GM18520 (cell line): Measurements from ENCODE around the gene DCDC2C.

ENCODE experiments used
- ATAC-seq: cut with Tn5 transposase; IDR thresholded peaks from one replicate; pipeline ENCODE4 v1.9.1; 2021; ENCODE audit not compliant: unreplicated experiment

The DCDC2C gene

GRCh38 chr2:3672861-3673678, 30.3 kb upstream of the DCDC2C start:
- ATAC-seq, result no peak

- ATAC-seq, result no peak
Observed at GRCh38 chr2:3674066-3674845, 29.1 kb upstream of the DCDC2C start.

- no peak for ATAC-seq
Observed at GRCh38 chr2:3675687-3676086, 27.7 kb upstream of the DCDC2C start.

GRCh38 chr2:3677436-3677835, 25.9 kb upstream of the DCDC2C start:
- ATAC-seq, result no peak

DNA sequence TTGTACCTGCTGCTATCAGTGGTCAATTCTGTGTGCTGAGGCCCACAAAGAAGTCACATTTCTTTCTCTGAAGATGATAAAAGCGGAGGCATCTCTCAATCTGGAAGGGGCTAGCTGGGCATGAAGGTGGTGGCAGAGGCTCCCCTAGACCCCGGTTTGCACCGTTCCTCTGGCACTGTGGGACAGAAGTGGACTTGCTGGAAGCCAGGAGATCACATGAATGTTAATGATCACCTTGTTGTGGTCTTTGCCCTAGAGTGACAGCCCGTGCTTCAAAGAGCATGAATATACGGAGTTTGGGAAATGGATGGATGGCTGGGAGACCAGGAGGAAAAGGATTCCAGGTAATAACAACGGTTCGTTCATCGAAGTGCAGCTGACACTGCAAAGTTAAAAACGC, 25.2 kb upstream of the DCDC2C start:
- ATAC-seq, result no peak

GRCh38 chr2:3679180-3679579, 24.2 kb upstream of the DCDC2C start:
- ATAC-seq, result no peak

DNA sequence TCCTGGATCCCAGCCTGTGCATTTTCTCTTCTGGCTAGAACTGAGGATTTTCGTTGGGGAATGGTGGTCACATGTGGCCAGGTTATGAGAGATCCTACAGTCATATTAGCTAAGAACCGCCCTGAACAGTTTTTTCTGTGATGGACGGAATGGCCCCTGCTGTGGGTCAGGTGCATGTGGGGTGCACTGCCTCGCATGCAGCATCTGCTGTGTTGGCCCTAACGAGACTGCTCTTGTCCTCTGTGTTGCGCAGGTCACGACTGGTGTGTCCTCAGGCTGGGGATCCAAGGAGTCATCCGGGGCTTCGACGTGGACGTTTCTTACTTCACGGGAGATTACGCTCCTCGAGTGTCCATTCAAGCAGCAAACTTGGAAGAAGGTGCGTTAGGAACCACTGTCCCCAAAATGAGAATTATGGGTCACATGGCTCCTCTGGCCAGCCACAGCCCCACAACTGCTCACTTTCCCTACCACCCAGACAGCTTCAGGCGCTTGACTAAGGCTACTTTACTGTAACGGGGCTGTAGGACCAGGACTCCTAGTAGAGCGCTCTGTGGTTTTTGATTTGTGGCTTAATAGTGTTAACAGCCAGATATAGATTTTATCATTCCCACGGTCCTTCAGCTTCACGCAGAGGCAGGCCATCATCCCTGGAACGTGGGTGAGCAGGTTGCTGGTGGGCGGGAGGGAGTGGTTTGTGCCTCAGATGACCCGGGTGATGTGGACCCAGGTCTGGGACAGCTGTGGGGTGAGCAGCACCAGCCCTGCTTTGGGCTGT, 23.6 kb upstream of the DCDC2C start:
- no peak for ATAC-seq

GRCh38 chr2:3680548-3681345, 22.6 kb upstream of the DCDC2C start:
- no peak for ATAC-seq

DNA sequence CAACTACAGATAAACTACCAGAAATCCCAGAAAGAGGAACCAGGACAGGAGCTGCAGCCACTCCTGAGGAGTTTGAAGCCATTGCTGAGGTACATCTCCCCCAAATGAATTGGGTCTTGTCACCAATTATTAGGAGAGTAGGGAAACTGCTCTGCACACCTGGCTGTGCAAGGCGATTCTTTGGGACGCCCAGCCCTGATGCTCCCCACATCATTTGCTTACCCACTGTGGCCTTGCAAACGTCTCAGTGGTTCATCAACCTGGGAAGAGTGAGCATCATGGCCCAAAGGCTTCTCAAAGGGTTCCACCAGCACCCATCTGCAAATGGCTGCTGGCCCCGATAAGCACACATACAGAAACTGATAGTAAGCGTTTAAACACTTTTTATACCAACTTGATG, 21.8 kb upstream of the DCDC2C start:
- no peak for ATAC-seq

DNA sequence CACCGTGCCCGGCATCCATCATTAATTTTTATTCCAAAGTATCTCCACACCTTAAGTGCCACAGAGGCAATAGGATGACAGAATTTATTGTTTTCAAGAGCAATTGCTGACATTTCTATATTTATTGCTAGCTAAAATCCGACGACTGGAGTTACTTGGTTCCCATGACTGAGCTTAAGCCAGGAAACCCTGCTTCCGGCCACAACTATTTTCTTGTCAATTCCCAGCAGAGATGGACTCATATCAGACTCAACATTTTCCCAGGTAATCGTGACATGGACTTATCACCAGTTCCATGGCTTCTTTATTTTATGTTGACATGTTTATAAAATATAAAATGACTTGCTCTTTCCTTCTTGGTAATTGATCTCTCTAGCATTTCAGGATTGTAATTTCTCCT, 20.6 kb upstream of the DCDC2C start:
- no peak for ATAC-seq

DNA sequence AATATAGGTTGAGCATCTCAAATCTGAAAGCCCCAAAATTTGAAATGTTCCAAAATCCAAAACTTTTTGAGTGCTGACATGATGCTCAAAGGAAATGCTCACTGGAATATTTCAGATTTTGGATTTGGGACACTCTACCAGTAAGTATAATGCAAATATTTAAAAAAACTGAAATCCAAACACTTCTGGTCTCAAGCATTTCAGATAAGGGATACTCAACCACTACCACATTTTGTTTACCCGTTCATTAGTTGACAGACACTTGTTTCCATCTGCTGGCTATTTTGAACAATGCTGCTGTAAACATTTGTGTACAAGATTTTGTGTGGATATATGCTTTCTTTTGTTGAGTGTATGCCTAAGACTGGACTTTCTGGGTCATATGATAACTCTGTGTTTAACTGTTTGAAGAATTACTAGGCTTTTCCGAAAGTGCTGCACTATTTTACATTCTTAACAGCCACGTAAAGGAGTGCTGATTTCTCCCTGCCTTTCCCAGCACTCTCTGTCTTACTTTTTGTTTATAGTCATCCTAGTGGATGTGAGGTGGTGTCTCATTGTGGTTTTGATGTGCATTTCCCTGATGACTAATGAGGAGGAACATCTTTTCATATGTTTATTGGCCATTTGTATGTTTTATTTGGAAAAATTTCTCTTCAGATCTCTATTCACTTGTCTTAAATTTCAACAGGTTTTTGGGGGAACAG, 19.5 kb upstream of the DCDC2C start:
- no peak for ATAC-seq

DNA sequence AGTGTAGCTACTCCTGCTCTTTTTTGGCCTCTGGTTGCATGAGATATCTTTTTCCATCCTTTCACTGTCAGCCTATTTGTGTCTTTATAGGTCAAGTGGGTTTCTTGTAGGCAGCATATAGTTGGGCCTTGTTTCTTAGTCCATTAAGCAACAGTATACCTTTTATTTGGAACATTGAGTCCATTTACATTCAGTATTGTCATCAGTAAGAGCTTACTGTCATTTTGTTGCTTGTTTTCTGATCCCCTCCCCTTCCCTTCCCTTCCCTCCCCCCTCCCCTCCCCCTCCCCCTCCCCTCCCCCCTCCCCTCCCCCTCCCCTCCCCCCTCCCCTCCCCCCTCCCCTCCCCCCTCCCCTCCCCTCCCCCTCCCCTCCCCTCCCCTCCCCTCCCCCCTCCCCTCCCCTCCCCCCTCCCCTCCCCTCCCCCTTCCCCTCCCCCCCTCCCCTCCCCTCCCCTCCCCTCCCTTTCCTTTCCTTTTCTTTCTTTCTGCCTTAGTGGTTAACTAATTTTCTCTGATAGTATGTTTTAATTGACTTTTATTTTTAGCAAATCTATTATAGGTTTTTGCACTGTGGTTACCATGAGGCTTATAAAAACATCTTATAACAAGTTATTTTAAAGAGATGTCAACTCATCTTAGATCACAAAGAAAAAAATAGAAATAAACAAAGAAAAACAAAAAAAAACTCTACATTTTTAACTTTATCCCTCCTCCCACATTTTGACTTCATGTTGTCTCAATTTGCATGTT, 13.2 kb upstream of the DCDC2C start:
- no peak for ATAC-seq

GRCh38 chr2:3692375-3692774, 11.0 kb upstream of the DCDC2C start:
- ATAC-seq, result no peak

- ATAC-seq, result no peak
Observed at GRCh38 chr2:3696545-3696944, 6.8 kb upstream of the DCDC2C start.

DNA sequence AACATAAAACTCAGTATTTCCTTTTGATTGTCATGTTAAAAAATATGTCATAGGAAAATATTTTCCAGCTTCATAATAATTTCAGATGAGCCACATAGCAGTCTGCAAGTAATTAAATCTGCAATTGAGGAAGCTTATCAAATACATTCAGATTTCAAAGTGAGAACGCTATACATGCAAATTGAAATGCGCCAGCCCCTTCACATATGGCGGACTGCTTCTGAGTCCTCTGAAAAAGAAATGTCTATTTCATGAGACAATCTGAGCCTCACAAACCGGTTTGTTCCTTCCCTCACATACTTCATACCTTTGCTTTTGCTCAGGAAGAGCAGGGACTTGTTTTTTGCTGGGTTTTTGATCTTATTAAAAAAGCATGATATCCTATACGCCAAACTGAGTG, 2.3 kb upstream of the DCDC2C start:
- ATAC-seq, result no peak

GRCh38 chr2:3703757-3704355, 481 bp downstream of the DCDC2C start:
- no peak for ATAC-seq

- ATAC-seq, result no peak
Observed at GRCh38 chr2:3704692-3705091, 1.3 kb downstream of the DCDC2C start.

- no peak for ATAC-seq
Observed at GRCh38 chr2:3705782-3706181, 2.4 kb downstream of the DCDC2C start.

DNA sequence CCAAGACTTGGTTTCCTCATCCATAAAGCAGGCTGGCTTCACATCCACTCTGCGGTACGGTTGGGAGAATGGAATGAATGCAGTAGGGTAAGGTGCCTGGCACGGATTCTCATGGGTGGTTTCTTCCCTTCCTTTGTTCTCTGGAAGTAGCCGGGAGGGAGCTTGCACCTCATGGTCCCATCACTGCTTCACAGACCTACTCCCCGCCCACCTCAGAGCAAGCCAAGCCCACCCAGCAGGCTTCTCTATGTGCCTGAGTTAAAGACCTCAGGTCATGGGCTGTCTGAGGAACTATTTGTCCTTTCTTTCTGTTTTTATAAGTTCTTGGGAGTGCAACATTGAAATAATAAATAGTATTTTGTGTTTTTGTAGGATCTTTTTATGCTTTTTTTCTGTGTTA, 3.5 kb downstream of the DCDC2C start:
- no peak for ATAC-seq
